HuH-7 (cell line): ENCODE measurements around the gene OR4D2.
"Not testable (repeated sequence)": the region's sequence is repeated elsewhere in the genome, so short reads cannot be mapped to it uniquely, and the experiment has no call there.

Experiments
- DNase-seq: peaks from one replicate; pipeline ENCODE4 v3.0.0; 2011; ENCODE audit warnings: low spot score

OR4D2 gene

GRCh38 chr17:58166682-58167081 is at the start of gene OR4D2:
OR4D2 (plus strand) TSS chr17:58166982; CDS start chr17:58169656, 2,674 bp downstream.
- DNase-seq: no peak

GRCh38 chr17:58117382-58117781 is 49.4 kb upstream of the OR4D2 start:
- no peak for DNase-seq

- no peak for DNase-seq
These were observed 47.3 kb upstream of the OR4D2 start for GRCh38 chr17:58119491-58119890.

GRCh38 chr17:58120195-58120822 is 46.5 kb upstream of the OR4D2 start:
- peak; percentile 51 for DNase-seq

GRCh38 chr17:58121925-58122324 is 44.9 kb upstream of the OR4D2 start:
- DNase-seq: no peak

GRCh38 chr17:58127846-58128245 is 38.9 kb upstream of the OR4D2 start:
- DNase-seq: no peak

GRCh38 chr17:58132697-58133096 is 34.1 kb upstream of the OR4D2 start:
- DNase-seq: not testable (repeated sequence)

GRCh38 chr17:58136669-58137279 is 30.0 kb upstream of the OR4D2 start:
- DNase-seq: peak; percentile 62

- DNase-seq: no peak
These were observed 25.3 kb upstream of the OR4D2 start for GRCh38 chr17:58141505-58141904.

GRCh38 chr17:58143335-58143734 is 23.4 kb upstream of the OR4D2 start:
- not testable (repeated sequence) for DNase-seq

- DNase-seq: no peak
These were observed 22.0 kb upstream of the OR4D2 start for GRCh38 chr17:58144801-58145200.

- DNase-seq: no peak
These were observed 18.8 kb upstream of the OR4D2 start, which contains the start of gene OR4D1 for GRCh38 chr17:58147930-58148434. OR4D1 (plus strand) TSS chr17:58148384; CDS start chr17:58155154, 6,770 bp downstream.

GRCh38 chr17:58148609-58149008 is 18.2 kb upstream of the OR4D2 start:
- no peak for DNase-seq

- no peak for DNase-seq
These were observed 16.4 kb upstream of the OR4D2 start for GRCh38 chr17:58150394-58150793.

GRCh38 chr17:58153046-58153445 is 13.7 kb upstream of the OR4D2 start:
- DNase-seq: no peak

- no peak for DNase-seq
These were observed 13.1 kb upstream of the OR4D2 start for GRCh38 chr17:58153671-58154070.

GRCh38 chr17:58156839-58157803 is 9.7 kb upstream of the OR4D2 start:
- no peak for DNase-seq

- no peak for DNase-seq
These were observed 8.6 kb upstream of the OR4D2 start for GRCh38 chr17:58158181-58158580.

- DNase-seq: no peak
These were observed 5.2 kb upstream of the OR4D2 start for GRCh38 chr17:58161566-58161965.

GRCh38 chr17:58165981-58166380 is 801 bp upstream of the OR4D2 start:
- no peak for DNase-seq

GRCh38 chr17:58170622-58171021 is 3.8 kb downstream of the OR4D2 start:
- DNase-seq: no peak

- DNase-seq: peak; percentile 50
These were observed 5.7 kb downstream of the OR4D2 start for GRCh38 chr17:58172369-58173071.
